GM18502 (cell line): ENCODE measurements around the gene ZNF512.
"Not testable (repeated sequence)": the region's sequence is repeated elsewhere in the genome, so short reads cannot be mapped to it uniquely, and the experiment has no call there.

ENCODE experiments used
- ATAC-seq: cut with Tn5 transposase; IDR thresholded peaks from one replicate; pipeline ENCODE4 v1.9.1; 2021; ENCODE audit warnings: mild to moderate bottlenecking; ENCODE audit not compliant: unreplicated experiment, poor library complexity

The ZNF512 gene, protein sequence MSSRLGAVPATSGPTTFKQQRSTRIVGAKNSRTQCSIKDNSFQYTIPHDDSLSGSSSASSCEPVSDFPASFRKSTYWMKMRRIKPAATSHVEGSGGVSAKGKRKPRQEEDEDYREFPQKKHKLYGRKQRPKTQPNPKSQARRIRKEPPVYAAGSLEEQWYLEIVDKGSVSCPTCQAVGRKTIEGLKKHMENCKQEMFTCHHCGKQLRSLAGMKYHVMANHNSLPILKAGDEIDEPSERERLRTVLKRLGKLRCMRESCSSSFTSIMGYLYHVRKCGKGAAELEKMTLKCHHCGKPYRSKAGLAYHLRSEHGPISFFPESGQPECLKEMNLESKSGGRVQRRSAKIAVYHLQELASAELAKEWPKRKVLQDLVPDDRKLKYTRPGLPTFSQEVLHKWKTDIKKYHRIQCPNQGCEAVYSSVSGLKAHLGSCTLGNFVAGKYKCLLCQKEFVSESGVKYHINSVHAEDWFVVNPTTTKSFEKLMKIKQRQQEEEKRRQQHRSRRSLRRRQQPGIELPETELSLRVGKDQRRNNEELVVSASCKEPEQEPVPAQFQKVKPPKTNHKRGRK

DNA sequence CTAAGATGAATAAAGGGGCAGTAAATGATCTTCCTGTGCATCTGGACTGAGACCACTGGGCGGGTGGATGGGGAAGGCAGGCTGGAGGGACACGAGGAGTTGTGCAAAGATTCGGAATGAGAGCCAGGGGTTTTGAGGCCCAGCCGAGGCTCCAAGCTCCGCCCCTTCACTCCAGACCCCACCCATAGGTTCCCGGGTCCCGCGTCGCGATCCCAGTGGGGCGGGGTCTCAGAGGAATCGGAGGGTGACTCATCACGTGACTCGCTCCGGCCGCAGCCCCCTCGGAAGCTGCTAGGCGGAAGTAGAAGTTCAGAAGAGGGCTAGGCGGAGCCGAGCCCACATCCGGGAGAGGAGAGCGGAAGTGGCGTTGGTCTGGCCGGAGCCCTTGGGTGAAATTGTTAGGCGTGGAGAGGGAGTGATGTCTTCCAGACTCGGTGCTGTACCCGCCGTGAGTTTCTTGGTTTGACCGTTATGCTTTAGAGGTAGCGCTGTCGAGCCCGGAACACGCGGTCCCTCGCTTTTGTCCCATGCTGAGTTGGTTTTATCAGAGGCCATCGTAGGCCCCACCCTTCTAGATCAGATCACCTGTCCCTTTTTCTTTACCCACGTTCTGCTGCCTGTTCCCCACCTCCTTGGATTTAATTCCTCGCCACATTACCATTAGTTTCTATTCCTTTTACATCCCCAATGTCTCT, at the start of gene ZNF512:
ZNF512 (plus strand) TSS at position 348 of the 695 bp plus-strand sequence; CDS start at position 419, 71 bp downstream.
- ATAC-seq, result peak; percentile 93

DNA sequence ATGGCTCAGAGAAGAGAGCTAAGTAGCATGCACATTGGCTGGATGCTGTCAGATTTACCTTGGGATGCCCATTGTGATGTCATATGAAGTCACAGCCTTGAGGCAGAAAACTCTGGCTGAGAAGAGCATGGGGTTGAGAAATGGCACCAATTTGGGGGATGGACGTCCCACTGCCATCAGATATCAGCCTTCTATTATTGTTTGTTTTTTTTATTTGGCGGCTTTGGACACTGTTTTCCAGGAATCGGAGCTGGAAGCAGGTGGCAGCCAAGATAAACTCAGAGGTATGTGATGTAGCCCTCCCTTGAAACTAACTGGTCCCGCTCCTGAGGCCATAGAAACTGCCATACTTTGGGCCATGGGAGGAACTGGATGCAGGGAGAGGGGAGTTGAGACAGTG, 45.6 kb upstream of the ZNF512 start:
- no peak for ATAC-seq

DNA sequence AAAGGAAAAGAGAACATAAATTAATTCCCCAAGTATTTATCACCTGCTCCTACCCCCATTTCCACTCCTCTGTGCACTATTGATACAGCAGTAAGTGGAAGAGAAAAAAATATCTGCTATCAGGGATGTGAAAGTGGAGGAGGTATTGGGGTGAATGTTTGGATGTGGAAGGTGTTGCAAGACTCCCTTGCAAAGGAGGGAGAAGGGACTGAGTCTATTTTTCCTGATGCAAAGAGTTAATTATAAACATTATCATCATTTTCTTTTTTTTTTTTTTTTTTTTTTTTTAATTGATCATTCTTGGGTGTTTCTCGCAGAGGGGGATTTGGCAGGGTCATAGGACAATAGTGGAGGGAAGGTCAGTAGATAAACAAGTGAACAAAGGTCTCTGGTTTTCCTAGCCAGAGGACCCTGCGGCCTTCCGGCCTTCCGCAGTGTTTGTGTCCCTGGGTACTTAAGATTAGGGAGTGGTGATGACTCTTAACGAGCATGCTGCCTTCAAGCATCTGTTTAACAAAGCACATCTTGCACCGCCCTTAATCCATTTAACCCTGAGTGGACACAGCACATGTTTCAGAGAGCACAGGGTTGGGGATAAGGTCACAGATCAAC, 43.9 kb upstream of the ZNF512 start:
- ATAC-seq, result not testable (repeated sequence)

DNA sequence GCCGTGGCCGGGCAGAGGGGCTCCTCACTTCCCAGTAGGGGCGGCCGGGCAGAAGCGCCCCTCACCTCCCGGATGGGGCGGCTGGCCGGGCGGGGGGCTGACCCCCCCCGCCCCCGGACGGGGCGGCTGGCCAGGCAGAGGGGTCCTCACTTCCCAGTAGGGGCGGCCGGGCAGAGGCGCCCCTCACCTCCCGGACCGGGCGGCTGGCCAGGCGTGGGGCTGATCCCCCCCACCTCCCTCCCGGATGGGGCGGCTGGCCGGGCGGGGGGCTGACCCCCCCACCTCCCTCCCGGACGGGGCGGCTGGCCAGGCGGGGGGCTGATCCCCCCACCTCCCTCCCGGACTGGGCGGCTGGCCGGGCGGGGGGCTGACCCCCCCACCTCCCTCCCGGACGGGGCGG, 43.2 kb upstream of the ZNF512 start:
- not testable (repeated sequence) for ATAC-seq

DNA sequence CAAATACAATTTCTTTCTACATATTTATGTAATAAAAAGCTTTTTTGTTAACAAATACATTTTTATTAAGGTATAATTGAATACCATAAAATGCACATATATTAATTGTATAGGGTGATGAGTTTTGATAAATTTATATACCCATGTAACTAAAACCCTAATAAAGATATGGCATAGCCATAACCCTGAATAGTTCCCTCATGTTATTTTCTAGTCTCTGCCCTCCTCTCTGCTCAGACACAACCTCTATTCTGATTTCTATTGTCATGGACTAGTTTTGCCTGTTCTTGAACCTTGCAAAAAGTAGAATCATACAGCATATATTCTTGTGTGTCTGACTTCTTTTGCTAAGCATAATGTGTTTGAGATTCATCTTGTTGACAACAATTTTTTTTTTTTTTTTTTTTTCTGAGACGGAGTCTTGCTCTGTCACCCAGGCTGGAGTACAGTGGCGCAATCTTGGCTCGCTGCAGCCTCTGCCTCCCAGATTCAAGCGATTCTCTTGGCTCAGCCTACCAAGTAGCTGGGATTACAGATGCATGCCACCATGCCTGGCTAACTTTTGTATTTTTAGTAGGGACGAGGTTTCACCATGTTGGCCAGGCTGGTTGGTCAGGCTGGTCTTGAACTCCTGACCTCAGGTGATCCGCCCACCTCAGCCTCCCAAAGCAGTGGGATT, 38.6 kb upstream of the ZNF512 start:
- no peak for ATAC-seq

DNA sequence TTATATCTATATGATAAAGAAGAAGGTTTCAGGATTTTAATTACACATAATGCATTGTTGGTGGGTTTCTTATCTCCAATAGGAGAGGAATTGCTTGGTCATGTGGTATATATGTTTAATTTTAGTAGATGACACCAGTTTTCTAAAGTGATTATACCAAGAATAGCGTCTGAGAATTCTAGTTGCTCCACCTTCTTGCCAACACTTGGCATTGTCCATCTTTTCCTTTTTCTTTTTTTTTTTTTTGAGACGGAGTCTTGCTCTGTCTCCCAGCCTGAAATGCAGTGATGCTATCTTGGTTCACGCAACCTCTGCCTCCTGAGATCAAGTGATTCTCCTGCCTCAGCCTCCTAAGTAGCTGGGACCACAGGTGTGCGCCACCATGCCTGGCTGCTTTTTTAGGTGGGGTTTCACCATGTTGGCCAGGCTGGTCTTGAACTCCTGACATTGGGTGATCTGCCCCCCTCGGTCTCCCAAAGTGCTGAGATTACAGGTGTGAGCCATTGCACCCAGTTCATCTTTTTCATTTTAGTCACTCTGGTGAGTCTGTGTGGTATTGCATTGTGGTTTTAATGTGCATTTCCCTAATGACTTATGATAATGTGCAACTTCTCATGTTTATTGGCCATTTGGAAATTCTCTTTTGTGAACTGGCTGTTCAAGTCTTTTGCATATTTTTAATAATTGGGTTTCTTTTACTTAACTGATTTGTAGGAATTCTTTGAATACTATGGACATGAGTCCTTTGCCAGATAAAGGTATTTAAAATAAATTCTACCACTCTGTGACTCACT, 37.3 kb upstream of the ZNF512 start:
- ATAC-seq, result no peak

DNA sequence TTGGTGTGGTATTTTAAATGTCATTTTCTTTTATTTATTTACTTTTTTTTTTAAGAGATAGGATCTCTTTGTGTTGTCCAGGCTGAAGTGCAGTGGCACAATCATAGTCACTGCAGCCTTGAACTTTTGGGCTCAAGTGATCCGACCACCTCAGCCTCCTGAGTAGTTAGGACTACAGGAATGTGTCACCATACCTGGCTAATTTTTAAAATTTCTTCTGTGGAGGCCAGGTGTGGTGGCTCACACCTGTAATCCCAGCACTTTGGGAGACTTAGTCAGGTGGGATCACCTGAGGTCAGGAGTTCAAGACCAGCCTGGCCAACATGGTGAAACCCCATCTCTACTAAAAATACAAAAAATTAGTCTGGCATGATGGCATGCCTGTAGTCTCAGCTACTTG, 33.5 kb upstream of the ZNF512 start:
- ATAC-seq, result no peak

DNA sequence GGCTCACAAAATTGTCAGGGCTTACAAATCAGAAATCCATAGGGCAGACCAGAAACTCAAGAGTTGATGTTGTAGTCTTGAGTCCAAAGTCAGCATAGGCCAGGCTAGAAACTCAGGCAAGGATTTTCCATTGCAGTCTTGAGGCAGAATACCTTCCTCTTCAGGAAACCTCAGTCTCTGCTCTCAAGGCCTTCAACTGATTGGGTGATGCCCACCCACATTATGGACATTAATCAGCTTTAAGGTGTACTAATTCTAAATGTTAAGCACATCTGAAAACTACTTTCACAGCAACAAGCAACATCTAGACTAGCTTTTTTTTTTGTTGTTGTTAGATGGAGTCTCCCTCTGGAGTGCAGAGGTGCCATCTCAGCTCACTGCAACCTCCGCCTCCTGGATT, 31.3 kb upstream of the ZNF512 start:
- no peak for ATAC-seq

DNA sequence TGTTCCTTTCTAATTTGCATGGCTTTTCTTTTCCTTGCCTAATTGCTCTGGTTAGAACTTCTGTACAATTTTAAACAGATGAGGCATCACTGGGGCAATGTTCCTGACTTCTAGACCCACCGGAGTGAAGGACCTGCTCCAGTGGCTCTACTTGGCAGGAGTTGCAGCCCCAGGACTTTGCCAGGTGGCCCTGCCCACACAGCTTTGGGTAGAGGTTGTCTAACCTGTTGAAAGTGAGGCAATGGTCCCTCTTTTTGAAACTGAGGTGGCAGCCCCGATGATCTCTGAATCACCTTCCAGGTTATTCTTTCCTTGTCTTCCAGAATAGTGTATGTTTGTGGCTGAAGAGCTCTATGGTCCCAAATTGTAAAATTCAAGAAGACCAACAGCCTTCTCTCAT, 29.9 kb upstream of the ZNF512 start:
- no peak for ATAC-seq

DNA sequence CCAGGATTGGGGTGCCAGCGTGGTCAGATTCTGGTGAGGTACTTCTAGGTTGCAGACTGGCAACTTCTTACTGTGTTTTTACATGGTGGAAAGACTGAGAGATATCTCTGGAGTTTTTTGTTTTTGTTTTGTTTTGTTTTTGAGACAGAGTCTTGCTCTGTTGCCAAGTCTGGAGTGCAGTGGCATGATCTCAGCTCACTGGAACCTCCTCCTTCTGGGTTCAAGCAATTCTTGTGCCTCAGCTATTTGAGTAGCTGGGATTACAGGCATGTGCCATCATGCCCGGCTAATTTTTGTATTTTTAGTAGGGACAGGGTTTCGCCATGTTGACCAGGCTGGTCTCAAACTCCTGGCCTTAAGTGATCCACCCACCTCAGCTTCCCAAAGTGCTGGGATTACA, 28.4 kb upstream of the ZNF512 start:
- ATAC-seq, result not testable (repeated sequence)

DNA sequence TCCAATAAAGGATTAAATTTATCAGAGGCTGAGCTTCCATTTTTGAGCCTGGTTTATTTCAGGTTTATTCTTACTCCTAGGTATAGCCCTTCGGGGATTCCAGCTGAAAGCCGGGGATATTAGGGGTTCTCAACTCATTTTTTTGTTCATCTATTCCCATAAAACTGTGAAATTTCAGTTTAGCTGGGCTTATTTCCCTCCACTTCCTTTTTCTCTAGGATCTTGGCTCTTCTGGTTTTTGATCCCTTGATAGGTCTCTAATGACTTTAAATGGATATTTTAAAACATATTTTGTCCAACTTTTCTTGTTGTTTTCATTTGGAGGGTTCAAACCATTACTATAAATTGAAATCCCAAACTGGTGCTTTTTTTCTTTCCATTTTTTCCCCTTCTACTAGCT, 23.6 kb upstream of the ZNF512 start:
- no peak for ATAC-seq

DNA sequence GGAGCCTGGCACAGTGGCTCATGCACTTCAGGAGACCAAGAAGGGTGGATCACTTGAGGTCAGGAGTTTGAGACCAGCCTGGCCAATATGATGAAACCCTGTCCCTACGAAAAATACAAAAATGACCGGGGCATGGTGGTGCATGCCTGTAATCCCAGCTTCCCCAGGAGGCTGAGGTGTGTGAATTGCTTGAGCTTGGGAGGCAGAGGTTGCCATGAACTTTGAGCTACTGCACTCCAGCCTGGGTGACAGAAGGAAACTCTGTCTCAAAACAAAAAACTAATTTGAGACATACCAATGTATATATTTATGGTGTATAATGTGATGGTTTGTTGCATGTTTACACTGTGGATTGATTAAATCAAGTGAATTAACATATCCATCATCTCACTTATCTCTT, 21.8 kb upstream of the ZNF512 start:
- no peak for ATAC-seq

DNA sequence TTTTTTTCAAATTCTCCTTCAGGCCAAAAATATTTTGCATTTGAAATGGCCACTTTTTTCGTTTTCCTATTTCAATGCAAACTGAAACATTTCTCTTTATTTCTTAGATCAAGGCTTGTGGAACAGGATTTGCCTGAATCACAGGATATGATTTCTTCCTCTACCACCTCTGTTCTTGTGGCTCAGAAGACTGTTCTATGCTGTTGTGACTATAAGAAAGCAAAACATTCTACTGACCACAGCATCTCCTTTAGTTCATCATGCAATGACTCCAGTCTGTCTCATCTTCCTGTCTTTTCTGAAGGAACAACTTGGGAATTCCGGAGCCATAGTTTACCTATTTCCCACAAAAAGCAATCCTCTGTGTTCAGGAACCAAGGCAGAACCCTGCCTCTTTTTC, 16.2 kb upstream of the ZNF512 start:
- no peak for ATAC-seq

DNA sequence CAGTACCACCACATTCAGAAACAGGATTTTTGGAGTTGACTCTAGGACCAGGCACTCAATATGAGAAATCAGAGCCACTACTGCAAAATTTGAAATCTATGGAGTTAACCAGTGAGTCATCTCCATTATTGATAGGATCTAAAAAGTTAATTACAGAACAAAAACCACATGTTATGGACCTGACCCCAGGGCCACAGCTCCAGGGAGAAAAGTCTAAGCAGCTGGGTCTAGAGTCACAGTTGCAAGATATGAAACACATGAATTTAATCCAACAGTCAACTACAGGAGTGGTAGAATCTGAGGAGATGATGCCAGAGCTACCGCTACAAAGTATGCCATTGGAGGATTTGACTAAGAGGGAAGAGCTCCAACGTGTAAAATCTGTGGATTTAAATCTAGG, 13.4 kb upstream of the ZNF512 start:
- ATAC-seq, result no peak

DNA sequence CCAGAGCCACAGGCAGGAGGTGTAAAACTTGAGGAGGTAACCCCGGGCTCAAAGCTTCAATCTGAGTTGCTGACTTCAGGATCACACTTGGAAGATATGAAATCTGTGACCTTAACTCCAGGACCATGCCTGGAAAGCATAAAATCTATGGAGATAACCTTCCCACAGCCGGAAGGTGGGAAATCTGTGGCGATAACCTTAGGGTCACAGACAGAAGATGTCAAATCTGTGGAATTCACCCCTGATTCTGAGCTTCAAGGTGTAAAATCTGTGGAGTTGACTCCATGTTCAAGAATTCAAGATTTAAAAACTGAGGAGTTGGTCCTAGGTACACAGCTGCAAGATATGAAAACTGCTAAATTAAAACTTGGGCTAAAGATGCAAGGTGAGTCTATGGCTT, 11.6 kb upstream of the ZNF512 start:
- no peak for ATAC-seq

DNA sequence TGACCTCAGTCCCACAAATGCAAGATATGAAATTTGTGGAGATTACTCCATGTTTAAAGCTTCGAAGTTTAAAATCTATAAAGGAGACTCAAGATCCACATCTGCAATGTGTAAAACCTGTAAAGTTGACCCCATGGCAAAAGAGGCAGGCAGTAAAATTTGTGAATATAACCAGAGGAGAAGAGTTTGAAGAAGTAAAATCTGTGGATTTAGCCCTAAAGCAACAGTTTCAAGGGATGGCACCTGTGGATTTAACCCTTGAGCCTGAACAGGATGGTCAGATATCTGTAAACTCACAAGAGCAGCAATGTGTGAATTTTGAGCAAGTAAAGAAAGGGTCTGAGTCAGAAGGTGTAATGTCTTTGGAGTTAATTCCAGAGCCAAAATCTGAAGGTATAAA, 11.2 kb upstream of the ZNF512 start:
- ATAC-seq, result no peak

DNA sequence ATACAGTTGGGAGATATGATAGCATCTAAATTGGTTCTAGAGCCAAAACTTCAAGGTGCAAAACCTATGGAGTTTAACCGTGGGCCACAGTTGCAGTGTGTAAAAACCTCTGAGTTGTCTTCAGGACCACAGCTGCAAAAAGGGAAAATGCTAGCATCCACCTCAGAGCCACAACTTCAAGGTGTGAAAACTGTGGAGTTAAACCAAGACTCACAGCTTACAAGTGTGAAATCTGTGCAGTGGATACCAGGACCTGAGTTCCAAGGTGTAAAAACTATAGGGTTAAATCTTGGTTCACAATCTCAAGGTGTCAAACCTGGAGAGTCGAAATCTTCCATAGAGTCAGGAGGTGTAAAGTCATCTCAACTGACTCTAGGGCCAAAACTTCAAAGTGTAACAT, 10.4 kb upstream of the ZNF512 start:
- ATAC-seq, result no peak

DNA sequence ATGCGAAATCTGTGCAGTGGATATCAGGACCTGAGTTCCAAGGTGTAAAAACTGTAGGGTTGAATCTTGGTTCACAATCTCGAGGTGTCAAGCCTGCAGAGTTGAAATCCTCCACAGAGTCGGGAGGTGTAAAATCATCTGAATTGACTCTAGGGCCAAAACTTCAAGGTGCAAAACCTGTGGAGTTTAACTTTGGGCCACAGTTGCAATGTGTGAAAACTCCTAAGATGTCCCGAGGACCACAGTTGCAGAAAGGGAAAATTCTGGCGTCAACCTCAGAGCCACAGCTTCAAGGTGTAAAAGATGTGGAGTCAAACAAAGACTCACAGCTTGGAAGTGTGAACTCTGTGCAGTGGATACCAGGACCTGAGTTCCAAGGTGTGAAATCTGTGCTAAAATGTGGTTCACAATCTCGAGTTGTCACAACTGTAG, 9.8 kb upstream of the ZNF512 start:
- ATAC-seq, result no peak

DNA sequence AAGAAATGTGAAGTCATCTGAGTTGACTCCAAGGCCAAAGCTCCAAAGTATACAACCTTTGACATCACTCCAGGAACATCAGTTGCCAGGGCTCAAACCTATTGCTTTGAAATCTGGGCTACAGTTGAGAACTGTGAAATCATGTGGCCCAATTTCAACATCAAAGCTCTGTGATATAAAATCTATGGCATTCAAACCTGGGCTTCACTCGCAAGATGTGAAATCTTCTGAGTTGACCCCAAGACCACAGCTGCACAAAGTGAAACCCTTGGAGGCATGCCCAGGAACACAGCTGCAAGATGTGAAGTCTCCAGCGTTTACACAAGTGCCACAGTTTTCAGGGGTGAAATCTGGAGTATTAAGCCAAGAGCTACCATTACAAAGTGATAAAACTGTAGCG, 9.4 kb upstream of the ZNF512 start:
- no peak for ATAC-seq
